GM10266 (cell line): Measurements from ENCODE around the gene ALDH16A1.

Experiments used
- DNase-seq: peaks from one replicate; pipeline ENCODE4 v3.0.0; 2012; ENCODE audit errors: extremely low spot score
- TF ChIP-seq, protein P1 (sequence below): IDR thresholded peaks from 2 replicates; pipeline ENCODE4 v1.5.1; 2012; ENCODE audit warnings: mild to moderate bottlenecking, low read depth; ENCODE audit not compliant: control insufficient read depth, insufficient read depth; ENCODE audit errors: missing control alignments

Gene ALDH16A1

DNA sequence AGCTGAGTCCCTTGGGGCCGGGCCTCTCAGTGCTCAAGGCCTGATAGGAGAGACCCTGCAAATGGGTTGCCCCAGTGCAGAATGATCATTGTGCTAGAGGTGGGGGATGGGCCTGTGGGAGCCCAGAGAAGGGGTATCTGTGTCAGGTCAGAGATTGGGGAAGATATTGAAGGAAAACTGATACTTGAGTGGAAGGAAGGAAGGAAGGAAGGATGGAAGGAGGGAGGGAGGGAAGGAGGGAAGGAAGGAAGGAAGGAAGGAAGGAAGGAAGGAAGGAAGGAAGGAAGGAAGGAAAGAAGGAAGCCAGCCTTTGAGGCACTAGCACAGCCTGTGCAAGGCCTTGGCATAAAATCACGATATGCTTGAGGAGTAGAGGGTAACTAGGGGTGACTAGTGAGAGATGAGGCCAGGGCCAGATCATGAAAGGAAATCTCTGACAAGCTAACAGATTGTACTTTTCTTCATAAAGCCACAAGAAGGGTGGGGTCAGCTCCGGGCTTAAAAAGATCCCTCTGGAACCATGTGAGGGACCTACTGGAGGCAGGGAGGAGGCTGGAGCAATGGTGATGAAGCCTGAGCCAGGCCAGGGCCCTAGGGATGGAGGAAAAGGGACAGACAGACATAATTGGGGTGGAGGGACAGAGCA, 41.2 kb upstream of the ALDH16A1 start:
- DNase-seq, result no peak
- TF ChIP-seq, protein P1, sequence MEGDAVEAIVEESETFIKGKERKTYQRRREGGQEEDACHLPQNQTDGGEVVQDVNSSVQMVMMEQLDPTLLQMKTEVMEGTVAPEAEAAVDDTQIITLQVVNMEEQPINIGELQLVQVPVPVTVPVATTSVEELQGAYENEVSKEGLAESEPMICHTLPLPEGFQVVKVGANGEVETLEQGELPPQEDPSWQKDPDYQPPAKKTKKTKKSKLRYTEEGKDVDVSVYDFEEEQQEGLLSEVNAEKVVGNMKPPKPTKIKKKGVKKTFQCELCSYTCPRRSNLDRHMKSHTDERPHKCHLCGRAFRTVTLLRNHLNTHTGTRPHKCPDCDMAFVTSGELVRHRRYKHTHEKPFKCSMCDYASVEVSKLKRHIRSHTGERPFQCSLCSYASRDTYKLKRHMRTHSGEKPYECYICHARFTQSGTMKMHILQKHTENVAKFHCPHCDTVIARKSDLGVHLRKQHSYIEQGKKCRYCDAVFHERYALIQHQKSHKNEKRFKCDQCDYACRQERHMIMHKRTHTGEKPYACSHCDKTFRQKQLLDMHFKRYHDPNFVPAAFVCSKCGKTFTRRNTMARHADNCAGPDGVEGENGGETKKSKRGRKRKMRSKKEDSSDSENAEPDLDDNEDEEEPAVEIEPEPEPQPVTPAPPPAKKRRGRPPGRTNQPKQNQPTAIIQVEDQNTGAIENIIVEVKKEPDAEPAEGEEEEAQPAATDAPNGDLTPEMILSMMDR, result no peak

DNA sequence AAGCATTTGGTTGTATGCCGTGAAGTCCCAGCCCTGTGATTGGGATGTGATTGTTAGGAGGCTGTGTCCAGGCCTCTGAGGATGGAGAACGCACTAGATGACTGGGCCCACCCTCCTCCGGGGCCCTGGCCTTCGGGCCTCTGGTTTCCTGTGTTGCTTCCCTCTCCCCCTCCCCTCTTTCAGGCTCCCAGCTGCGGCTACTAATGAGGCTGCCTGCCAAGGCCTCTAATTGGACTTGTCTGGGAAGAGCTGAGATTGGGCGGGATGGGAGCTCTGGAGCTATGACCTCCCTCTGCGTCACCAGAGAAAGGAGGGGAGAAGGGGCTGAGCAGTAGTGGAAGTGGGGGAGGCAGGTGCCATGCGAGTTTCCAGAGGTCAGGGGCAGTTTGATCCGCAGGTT, 39.7 kb upstream of the ALDH16A1 start:
- TF ChIP-seq, protein P1, result no peak
- DNase-seq, result no peak

DNA sequence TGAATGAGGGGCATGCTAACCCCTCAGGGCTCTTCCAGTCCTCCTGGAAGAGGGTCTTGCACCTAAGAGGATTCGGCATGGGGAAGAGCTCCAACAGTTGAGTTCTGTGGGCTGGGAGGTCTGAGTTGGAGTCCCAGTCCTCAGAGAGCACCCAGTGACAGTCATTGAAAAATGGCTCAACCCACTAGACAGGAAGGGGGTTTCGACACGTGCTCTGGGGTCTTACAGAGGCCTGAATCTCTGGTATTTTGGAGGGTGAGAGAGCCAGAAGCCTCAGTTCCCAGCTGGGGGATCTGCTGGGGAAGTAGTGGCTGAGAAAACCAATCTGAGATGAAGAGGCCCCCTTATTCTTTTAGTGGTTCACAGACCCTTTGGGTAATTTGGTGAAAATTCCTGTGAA, 38.8 kb upstream of the ALDH16A1 start:
- TF ChIP-seq, protein P1, result no peak
- no peak for DNase-seq

DNA sequence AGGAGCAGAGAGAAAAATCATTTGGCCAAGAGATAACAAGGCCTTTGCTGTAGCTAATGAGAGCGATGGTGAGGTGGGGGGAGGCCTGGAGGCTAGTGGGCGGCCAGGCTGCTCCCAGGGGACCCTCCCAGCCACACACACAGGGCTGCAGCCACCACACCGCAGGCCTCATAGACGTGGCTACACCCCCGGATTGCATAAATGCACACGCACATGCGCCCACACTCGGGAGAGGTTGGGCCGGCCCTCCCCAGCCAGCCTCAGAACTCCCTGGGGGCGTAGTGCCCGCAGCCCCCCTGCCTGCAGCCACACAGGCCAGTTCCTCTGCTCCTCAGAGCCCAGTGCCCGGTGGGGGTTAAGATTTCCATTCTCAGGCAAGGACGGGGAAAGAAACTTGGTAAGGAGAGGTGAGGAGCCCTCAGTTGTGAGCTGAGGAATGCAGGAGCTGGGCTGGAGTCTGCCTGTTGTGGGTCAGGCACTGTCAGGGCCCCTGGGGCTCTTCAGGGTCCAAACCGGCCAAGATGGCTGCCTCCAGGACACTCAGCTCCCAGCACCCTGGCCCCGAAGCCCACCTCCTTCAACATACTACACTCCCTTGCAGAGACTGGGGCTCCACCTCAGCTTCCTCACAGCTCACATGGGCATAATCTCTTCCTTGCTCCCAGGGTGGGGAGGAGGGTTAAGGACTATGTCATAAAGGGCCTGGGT, 37.8 kb upstream of the ALDH16A1 start:
- peak; percentile 84 for DNase-seq
- TF ChIP-seq, protein P1, result no peak

DNA sequence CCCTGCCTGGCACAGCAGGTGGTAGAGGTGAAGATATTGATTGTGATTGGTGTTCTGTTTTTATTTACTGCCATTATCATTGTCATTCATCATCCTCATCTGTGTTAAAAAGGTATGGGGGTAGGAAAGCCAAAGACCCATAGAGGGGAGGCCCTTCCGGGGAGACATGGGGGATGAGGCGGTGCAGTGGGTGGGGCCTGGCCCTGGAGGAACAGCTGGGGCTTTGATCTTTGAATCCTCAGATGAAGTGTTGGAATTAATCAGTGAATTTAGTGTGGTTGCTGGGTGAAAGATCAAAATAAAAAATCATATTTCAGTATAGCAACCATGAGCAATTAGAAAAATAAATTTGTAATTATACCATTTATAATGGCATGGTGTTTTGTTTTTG, 37.2 kb upstream of the ALDH16A1 start:
- DNase-seq, result no peak
- TF ChIP-seq, protein P1, result no peak

DNA sequence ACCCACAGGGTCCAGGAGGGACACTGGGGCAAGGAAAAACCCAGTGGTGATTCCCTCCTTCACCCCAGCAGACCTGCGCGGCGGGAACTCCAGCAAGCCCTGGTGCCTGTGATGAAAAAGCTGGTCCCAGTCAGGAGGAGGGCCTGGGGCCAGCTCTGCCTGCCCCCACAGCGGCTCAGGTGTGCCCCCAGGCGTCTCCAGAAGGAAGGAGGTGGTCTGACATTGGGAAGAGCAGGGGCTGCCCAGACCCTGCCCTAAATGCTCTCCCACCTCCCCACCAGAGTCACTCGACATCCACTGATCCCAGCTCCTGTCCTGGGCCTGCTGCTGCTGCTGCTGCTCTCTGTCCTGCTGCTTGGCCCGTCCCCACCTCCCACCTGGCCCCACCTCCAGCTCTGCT, 35.9 kb upstream of the ALDH16A1 start:
- TF ChIP-seq, protein P1, result peak; percentile 12
- DNase-seq, result no peak

DNA sequence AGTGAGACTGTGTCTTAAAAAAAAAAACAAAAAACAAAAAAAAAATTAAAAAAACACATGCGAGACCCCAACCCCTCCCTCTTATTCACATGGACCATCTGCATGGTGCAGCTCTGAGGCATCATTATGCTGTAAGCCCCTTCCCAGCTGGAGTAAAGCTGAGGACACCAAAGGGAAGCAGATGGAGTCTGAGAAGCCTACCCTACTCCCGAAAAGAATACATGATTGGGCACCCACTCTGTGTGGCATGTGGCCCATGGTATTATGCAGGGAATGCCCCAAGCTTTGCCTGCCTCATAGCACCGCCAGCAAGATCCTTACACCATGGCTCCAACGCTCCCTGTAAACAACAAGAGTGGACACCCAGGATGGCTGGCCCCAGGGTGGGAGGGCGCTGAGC, 34.5 kb upstream of the ALDH16A1 start:
- DNase-seq, result no peak
- TF ChIP-seq, protein P1, result no peak
